CD8-positive, alpha-beta memory T cell (primary cell): ENCODE measurements around the gene TCF20. TPM values are rescaled to one million over a fixed set of nuclear protein-coding genes. Genes with fewer than 3 reads are reported as not detected.

Source experiments
- CTCF ChIA-PET: fragments of 350-600 bp; sonication (Branson Sonifier 250); formaldehyde crosslinking; loops from one replicate; lab custom pipeline; 2021; ENCODE audit warnings: antibody characterized with exemption; lab: Charles Lee
- POLR2A ChIA-PET: fragments of 350-600 bp; sonication (Branson Sonifier 250); formaldehyde crosslinking; loops from one replicate; lab custom pipeline; 2021; ENCODE audit warnings: antibody characterized with exemption; lab: Charles Lee
- DNase-seq, 5 donors: peaks; one replicate each; pipeline versions ENCODE4 v3.0.0 to v3.0.0-alpha.2; 2020 to 2022; ENCODE audit warnings: mixed read lengths in 1 of 5
- H3K27ac ChIP-seq: one replicate; pipeline ENCODE4 v1.7.0; 2013; ENCODE audit warnings: low read depth, mild to moderate bottlenecking, low read length, moderate library complexity
- H3K27me3 ChIP-seq: 2 replicates; pipeline ENCODE4 v1.7.0; 2013; ENCODE audit warnings: low read length, mild to moderate bottlenecking; ENCODE audit not compliant: insufficient read depth, poor library complexity, severe bottlenecking
- H3K36me3 ChIP-seq: 2 replicates; pipeline ENCODE4 v1.7.0; 2013; ENCODE audit warnings: mild to moderate bottlenecking, low read length, moderate library complexity; ENCODE audit not compliant: insufficient read depth
- H3K4me1 ChIP-seq: 2 replicates; pipeline ENCODE4 v1.7.0; 2013; ENCODE audit warnings: mild to moderate bottlenecking, low read length, moderate library complexity; ENCODE audit not compliant: insufficient read depth
- H3K4me3 ChIP-seq: 2 replicates; pipeline ENCODE4 v1.7.0; 2013; ENCODE audit warnings: mild to moderate bottlenecking, low read length
- H3K9me3 ChIP-seq: 2 replicates; pipeline ENCODE4 v1.7.0; 2013; ENCODE audit warnings: mild to moderate bottlenecking, low read length
- H3K27ac Mint-ChIP-seq, 8 donors: one replicate each; pipeline ENCODE4 v1.8.0; 2020 to 2021; ENCODE audit warnings: mixed read lengths in 8 of 8, mild to moderate bottlenecking in 6 of 8, inconsistent platforms in 3 of 8, moderate library complexity in 3 of 8
- H3K27me3 Mint-ChIP-seq, 2 donors: one replicate each; pipeline ENCODE4 v1.8.0; 2020 to 2021; ENCODE audit warnings: mixed read lengths in 2 of 2, mild to moderate bottlenecking in 1 of 2, moderate library complexity in 1 of 2
- H3K36me3 Mint-ChIP-seq, 3 donors: one replicate each; pipeline ENCODE4 v1.8.0; 2020 to 2021; ENCODE audit warnings: mixed read lengths in 3 of 3, inconsistent platforms in 1 of 3, mild to moderate bottlenecking in 1 of 3
- H3K4me1 Mint-ChIP-seq, 3 donors: one replicate each; pipeline ENCODE4 v1.8.0; 2020 to 2021; ENCODE audit warnings: mixed read lengths in 3 of 3, inconsistent platforms in 1 of 3, mild to moderate bottlenecking in 1 of 3
- H3K4me3 Mint-ChIP-seq, 7 donors: one replicate each; pipeline ENCODE4 v1.8.0; 2020 to 2021; ENCODE audit warnings: mixed read lengths in 7 of 7, mild to moderate bottlenecking in 6 of 7, moderate library complexity in 4 of 7, inconsistent platforms in 2 of 7
- H3K9me3 Mint-ChIP-seq, 5 donors: one replicate each; pipeline ENCODE4 v1.8.0; 2020 to 2022; ENCODE audit warnings: mixed read lengths in 5 of 5, mild to moderate bottlenecking in 3 of 5, moderate library complexity in 2 of 5, inconsistent platforms in 1 of 5
- polyA plus RNA-seq: library from polyadenylated mRNA; unstranded; fragments of 300-500 nt; fragmentation: Illumina TruSeq; gene quantifications from one replicate; pipeline ENCODE4 v1.2.3, GENCODE V29; 2021
- total RNA-seq, 2 experiments: library from RNA; stranded (reverse); gene quantifications; one replicate each; pipeline ENCODE4 v1.2.3, GENCODE V29; 2021

The TCF20 gene
- total and polyA plus RNA-seq, 3 experiments from 2014 or later = 3.3 to 68.2 (median 64.0) TPM

DNA sequence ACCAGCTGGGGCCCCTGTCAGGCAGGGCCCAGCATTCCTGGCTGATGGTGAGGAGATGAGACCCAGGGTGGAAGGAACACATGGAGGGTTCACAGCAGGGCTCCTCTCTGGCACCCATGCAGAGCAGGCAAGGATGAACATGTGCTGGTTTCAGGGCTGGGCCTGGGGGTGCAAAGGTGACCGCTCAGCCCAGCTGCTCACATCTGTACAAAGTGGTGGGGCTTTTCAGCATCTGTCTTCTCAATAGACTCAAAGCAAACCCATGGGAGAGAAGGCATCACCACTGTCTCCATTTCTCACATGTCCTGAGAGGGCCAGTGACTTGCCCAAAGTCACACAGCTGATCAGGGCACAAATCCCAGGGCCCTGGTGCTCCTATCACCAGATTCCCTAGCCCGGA lies 27.3 kb upstream of the TCF20 start:
- Histone ChIP-seq H3K27me3 (no peaks in the 10 kb centered on the region), H3K4me3 (no peak overlapping the region), H3K4me1 (peaks cover 77% of the 10 kb centered on the region), H3K9me3 (no peaks in the 10 kb centered on the region), H3K27ac (no peak overlapping the region), H3K36me3 (no peaks in the 10 kb centered on the region)
- ChIA-PET CTCF (interaction anchor here (1.0 to 1.3 kb wide), 3 partner anchors 9 to 22 kb away, joined by 3 read pairs; no protein-coding TSS in a partner anchor), POLR2A (no interaction called here)
- Mint-ChIP-seq H3K4me1 (peaks cover 45 to 69% (median 55%) of the 10 kb centered on the region in 3 donors), H3K36me3 (no peaks in the 10 kb centered on the region), H3K27ac (peak overlapping the region; percentile 39 to 90 (median 76)), H3K4me3 (peak overlapping the region in 2 of 7 donors; percentile 16 to 42), H3K27me3 (no peaks in the 10 kb centered on the region), H3K9me3 (no peaks in the 10 kb centered on the region)
- DNase-seq = no peak

DNA sequence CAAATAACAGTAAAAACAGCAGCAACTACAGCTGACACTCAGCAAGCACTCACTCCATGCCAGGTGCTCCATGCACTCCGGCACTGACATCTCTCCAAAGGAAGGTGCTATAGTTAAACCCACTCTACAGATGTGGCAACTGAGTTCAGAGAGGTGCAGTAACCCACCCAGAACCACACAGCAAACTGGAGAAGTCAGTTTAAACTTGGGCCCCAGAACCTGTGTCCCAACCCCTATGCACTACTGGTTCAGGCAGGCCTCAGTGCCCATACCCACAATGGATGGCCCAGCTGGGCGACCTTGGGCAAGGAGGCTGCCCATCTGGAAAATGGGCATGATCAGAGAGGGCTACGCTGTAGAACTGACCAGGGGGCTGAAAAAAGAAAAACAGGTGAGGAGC lies 26.4 kb upstream of the TCF20 start:
- Histone ChIP-seq H3K36me3 (no peaks in the 10 kb centered on the region), H3K27ac (no peak overlapping the region)
- POLR2A ChIA-PET = no interaction called here

DNA sequence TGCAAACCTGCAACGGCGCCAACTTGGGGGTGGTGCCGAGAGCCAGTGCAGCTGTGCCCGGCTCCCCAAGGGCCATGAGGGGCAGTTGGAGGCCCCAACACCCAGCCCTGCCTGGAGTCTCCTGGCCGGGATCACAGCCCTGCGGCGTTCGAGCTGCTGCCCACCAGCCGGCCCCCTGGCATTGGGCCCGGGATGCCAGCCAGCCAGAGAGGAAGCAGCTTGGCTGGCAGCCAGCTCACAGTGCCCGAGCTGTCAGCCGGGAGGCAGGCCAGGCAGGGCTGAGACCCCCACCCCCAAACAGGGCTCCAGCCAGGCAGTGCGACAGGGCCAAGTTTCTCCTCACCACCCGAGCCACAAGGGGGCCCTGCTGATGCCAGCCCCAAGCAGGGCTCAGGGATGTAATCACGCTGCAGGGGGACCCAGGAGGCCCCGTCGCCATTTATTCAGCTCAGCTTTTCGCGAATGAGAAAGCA lies 26.0 kb upstream of the TCF20 start:
- DNase-seq = peak in 1 of 5 donors; percentile 38

More for the DNA sequence above, 26.4 kb upstream of the TCF20 start:
- Mint-ChIP-seq H3K9me3 (no peaks in the 10 kb centered on the region), H3K4me1 (peaks cover 45 to 69% (median 55%) of the 10 kb centered on the region in 3 donors), H3K27me3 (no peaks in the 10 kb centered on the region), H3K36me3 (no peaks in the 10 kb centered on the region), H3K27ac (peak overlapping the region in 6 of 8 donors; percentile 60 to 81 (median 73)), H3K4me3 (no peak overlapping the region)
- CTCF ChIA-PET = interaction anchor here (1.0 to 1.3 kb wide), 3 partner anchors 10 to 21 kb away, joined by 3 read pairs; no protein-coding TSS in a partner anchor
- Histone ChIP-seq H3K4me3 (no peak overlapping the region), H3K27me3 (no peaks in the 10 kb centered on the region), H3K4me1 (peaks cover 68% of the 10 kb centered on the region), H3K9me3 (no peaks in the 10 kb centered on the region)
- no peak for DNase-seq

DNA sequence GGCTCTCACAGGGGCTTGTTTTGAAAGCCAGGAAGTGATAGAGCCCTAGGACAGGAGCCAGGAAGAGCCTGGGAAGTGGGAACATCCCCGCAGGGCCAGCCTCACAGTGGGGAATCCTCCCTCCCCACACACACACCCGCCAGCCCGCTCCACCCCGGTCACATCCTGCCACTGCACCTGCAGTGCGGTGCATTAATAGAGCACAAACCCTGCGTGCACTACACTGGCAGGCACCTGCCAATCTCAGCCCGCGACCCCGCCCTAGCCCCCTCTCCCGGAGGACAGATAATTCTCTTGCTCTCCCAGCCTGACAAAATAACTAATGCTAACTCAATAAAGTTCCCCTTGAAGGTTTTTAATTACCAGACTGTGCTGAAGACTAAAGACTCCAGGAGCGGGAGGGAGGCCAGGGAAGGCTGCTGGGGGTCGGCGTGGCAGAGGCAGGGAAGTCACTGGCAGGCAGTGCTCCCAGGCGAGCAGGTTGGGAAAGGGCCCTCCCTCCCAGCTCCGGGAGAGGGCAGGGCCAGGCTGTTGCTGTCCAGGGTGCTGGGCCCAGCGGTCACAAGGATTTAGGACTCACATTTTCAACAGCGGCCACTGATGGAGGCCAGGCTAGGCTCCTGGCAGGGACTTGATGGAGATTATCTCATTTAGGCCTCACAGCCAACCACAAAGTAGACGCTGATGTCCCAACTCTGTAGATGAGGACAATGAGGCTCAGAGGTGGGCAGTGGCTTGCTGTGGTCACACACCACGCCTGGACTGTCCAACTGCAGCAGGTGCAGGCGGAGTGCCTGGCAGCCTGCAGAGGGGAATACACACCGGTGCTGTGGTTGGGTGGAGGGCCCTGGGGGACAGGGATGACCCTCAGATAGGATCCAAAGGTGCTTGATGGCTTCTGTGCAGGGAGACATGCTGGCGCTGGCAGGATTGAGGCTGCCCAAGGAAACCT lies 23.9 kb upstream of the TCF20 start:
- Histone ChIP-seq H3K36me3 (no peaks in the 10 kb centered on the region), H3K9me3 (no peaks in the 10 kb centered on the region), H3K4me1 (peaks cover 42% of the 10 kb centered on the region), H3K27ac (no peak overlapping the region), H3K27me3 (no peaks in the 10 kb centered on the region), H3K4me3 (no peak overlapping the region)
- Mint-ChIP-seq H3K27me3 (no peaks in the 10 kb centered on the region), H3K9me3 (no peaks in the 10 kb centered on the region), H3K4me1 (peaks cover 26 to 53% (median 33%) of the 10 kb centered on the region in 3 donors), H3K4me3 (no peak overlapping the region), H3K27ac (peak overlapping the region in 4 of 8 donors; percentile 6 to 70 (median 47)), H3K36me3 (no peaks in the 10 kb centered on the region)
- peak in 1 of 5 donors; percentile 38 for DNase-seq
- POLR2A ChIA-PET = no interaction called here
- CTCF ChIA-PET = no interaction called here

More for the DNA sequence above, 26.0 kb upstream of the TCF20 start:
- H3K9me3 Mint-ChIP-seq = no peaks in the 10 kb centered on the region
- H3K4me1 Mint-ChIP-seq = peaks cover 45 to 70% (median 54%) of the 10 kb centered on the region in 3 donors
- H3K9me3 ChIP-seq = no peaks in the 10 kb centered on the region
- H3K4me3 ChIP-seq = no peak overlapping the region
- ChIA-PET CTCF (interaction anchor here (1.3 kb wide), 1 partner anchor 20 kb away, joined by 3 read pairs; no protein-coding TSS in a partner anchor), POLR2A (no interaction called here)
- peaks cover 63% of the 10 kb centered on the region for H3K4me1 ChIP-seq
- no peaks in the 10 kb centered on the region for H3K36me3 ChIP-seq
- no peaks in the 10 kb centered on the region for H3K36me3 Mint-ChIP-seq
- H3K27me3 ChIP-seq = no peaks in the 10 kb centered on the region
- H3K4me3 Mint-ChIP-seq = no peak overlapping the region
- H3K27me3 Mint-ChIP-seq = no peaks in the 10 kb centered on the region
- no peak overlapping the region for H3K27ac ChIP-seq
- peak overlapping the region in 4 of 8 donors; percentile 60 to 83 (median 68) for H3K27ac Mint-ChIP-seq

DNA sequence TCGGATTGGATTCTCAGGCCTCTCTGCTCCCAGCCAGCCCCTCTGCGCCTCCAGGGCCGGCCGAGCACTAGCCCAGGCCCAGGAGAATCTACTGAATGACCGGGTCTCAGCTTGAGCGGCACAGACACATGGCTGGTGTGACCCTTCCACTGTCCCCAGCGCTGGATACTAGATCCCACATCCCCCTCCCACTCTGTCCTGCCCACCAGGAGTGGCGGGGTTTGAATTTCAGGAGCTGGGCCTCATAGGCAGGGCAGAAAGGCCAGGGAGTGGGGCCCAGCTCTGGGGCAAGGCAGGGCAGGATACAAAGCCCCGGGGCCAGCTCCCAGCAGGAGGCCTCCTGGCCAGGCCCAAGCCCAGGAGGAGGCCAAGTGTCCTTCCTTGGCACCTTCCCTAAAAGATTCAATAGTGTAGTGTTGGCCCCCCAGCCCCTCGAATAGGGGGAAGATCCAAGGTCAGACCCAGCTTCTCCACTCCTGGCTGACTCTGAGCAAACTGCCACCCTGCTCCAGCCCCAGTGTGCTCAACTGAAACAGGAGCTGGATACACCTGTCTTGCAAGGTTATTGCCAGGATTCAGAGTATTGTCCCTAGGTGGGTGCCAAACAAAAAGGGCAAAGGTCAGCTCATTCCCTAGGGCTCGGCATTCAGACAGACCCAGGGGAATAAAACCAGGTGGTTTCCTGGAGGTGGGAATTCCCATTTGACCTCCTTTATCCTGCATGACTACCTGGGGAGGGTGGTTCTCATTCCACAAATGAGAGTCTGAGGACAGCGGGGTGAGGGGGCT lies 22.5 kb upstream of the TCF20 start:
- H3K4me3 ChIP-seq = no peak overlapping the region
- Mint-ChIP-seq H3K27me3 (no peaks in the 10 kb centered on the region), H3K36me3 (no peaks in the 10 kb centered on the region), H3K9me3 (no peaks in the 10 kb centered on the region), H3K4me3 (no peak overlapping the region), H3K27ac (peak overlapping the region in 1 of 8 donors; percentile 51), H3K4me1 (peaks cover 17 to 39% (median 20%) of the 10 kb centered on the region in 3 donors)
- CTCF ChIA-PET = no interaction called here
- no peaks in the 10 kb centered on the region for H3K27me3 ChIP-seq
- no peaks in the 10 kb centered on the region for H3K9me3 ChIP-seq
- H3K36me3 ChIP-seq = no peaks in the 10 kb centered on the region
- POLR2A ChIA-PET = no interaction called here
- H3K27ac ChIP-seq = no peak overlapping the region
- H3K4me1 ChIP-seq = peaks cover 35% of the 10 kb centered on the region
- DNase-seq = no peak

DNA sequence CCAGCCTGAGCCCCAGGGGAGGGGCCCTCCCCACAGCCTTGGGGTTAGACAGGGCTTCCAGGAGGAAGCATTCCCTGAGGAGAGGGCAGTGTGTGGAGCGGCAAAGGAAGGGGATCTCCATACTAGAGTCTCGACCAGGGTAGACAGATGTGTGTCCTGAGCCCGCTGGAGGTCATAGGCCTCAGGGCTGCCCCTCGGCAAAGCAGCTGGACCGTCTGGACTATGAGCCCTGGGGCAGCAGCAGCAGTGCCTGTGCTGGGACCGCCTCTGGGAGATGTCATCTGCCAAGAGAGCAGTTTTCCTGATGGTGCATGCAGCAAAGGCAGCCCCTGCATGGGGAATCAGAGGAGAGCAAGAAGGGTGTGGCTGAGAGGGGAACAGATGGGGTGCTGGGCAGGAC lies 20.8 kb upstream of the TCF20 start:
- Histone ChIP-seq H3K4me1 (peaks cover 29% of the 10 kb centered on the region), H3K9me3 (no peaks in the 10 kb centered on the region), H3K27ac (no peak overlapping the region), H3K4me3 (no peak overlapping the region), H3K36me3 (no peaks in the 10 kb centered on the region), H3K27me3 (no peaks in the 10 kb centered on the region)
- ChIA-PET CTCF (no interaction called here), POLR2A (no interaction called here)
- Mint-ChIP-seq H3K27ac (no peak overlapping the region), H3K4me3 (no peak overlapping the region), H3K36me3 (no peaks in the 10 kb centered on the region), H3K9me3 (no peaks in the 10 kb centered on the region), H3K4me1 (peaks cover 14 to 38% (median 21%) of the 10 kb centered on the region in 3 donors), H3K27me3 (no peaks in the 10 kb centered on the region)
- DNase-seq = no peak

DNA sequence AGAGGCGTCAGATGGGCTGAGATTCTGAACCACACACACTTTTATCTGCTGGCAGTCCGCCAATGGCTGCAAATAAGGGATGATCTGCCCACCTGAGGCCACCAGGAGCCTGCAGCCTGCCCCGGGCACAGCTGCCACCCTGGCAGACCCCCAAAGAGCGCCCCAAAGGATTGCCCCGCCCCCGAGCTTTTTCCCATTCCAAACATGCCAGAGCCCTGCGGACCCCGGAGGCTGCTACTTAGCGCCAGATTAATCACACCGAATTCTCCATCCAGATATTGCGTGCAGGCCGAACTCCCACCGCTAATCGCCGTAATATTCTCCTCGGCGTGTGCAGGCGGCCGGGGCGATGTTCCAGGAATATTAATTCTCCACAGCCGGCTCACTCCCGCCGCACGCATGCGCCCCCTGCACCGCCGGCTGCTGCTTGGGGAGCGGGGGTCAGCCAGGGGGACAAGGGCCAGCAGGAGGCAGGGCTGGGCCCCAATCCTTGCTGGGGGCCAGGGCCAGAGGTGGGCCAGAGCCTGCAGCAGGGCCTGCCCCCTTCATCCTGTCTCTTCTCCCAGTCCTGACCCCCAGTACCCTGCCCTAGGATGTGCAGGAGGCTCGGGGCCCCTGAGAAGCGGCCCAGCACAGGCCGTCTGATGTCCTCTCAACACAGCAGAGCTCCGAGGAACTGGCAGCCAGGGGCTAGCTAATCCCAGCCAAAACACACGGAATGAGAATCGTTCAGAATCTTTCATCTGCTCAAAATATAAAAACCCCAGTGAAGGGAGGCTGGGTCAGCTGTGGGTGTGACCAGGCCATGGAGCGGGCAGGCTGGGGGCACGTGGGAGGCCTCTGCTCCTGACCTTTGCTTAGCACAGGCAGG lies 19.5 kb upstream of the TCF20 start:
- Histone ChIP-seq H3K27me3 (no peaks in the 10 kb centered on the region), H3K36me3 (no peaks in the 10 kb centered on the region), H3K9me3 (no peaks in the 10 kb centered on the region), H3K4me1 (peaks cover 40% of the 10 kb centered on the region), H3K27ac (no peak overlapping the region), H3K4me3 (no peak overlapping the region)
- Mint-ChIP-seq H3K27ac (peak overlapping the region in 2 of 8 donors; percentile 48 to 57), H3K4me3 (no peak overlapping the region), H3K36me3 (no peaks in the 10 kb centered on the region), H3K9me3 (no peaks in the 10 kb centered on the region), H3K27me3 (no peaks in the 10 kb centered on the region), H3K4me1 (peaks cover 22 to 42% (median 33%) of the 10 kb centered on the region in 3 donors)
- CTCF ChIA-PET = no interaction called here
- POLR2A ChIA-PET = no interaction called here
- DNase-seq = no peak
